Naive thymus-derived CD4-positive, alpha-beta T cell (primary cell): Measurements from ENCODE around the gene CDH4. TPM values are rescaled to one million over a fixed set of nuclear protein-coding genes. Genes with fewer than 3 reads are reported as not detected.

Experiments used
- ATAC-seq: fragments of 150-1000 bp; cut with Tn5 transposase; 2 replicates; pipeline ENCODE4 v1.10.0; 2021; ENCODE audit warnings: mild to moderate bottlenecking, moderate library complexity
- CTCF ChIA-PET: fragments of 350-600 bp; sonication (Branson Sonifier 250); formaldehyde crosslinking; loops from one replicate; lab custom pipeline; 2021; ENCODE audit warnings: antibody characterized with exemption; lab: Charles Lee
- POLR2A ChIA-PET: fragments of 350-600 bp; sonication (Branson Sonifier 250); formaldehyde crosslinking; loops from one replicate; lab custom pipeline; 2021; ENCODE audit warnings: antibody characterized with exemption, inconsistent platforms; lab: Charles Lee
- DNase-seq, 9 donors: peaks; one replicate each; pipeline versions ENCODE4 v3.0.0 to v3.0.0-alpha.2; 2020 to 2022; ENCODE audit warnings: mixed read lengths in 1 of 9
- H3K27ac ChIP-seq: one replicate; pipeline ENCODE4 v1.7.0; 2013; ENCODE audit warnings: mild to moderate bottlenecking, low read depth, low read length, moderate library complexity
- H3K27me3 ChIP-seq, 2 donors: one replicate each; pipeline ENCODE4 v1.7.0; 2013; ENCODE audit warnings: low read length in 2 of 2, mild to moderate bottlenecking in 2 of 2, moderate library complexity in 2 of 2; ENCODE audit not compliant: control insufficient read depth in 2 of 2, insufficient read depth in 2 of 2
- H3K36me3 ChIP-seq, 3 experiments: 1 replicate in 2 of 3; 2 replicates in 1 of 3; pipeline ENCODE4 v1.7.0; 2013; ENCODE audit warnings: low read length in 3 of 3, mild to moderate bottlenecking in 3 of 3, moderate library complexity in 1 of 3; ENCODE audit not compliant: insufficient read depth in 3 of 3, control insufficient read depth in 2 of 3
- H3K4me1 ChIP-seq, 2 donors: one replicate each; pipeline ENCODE4 v1.7.0; 2013; ENCODE audit warnings: low read length in 2 of 2, mild to moderate bottlenecking in 2 of 2, moderate library complexity in 1 of 2; ENCODE audit not compliant: control insufficient read depth in 2 of 2, insufficient read depth in 2 of 2
- H3K4me3 ChIP-seq: 2 replicates; pipeline ENCODE4 v1.7.0; 2013; ENCODE audit warnings: mild to moderate bottlenecking, low read length
- H3K9me3 ChIP-seq, 3 experiments: 1 replicate in 2 of 3; 2 replicates in 1 of 3; pipeline ENCODE4 v1.7.0; 2013; ENCODE audit warnings: low read length in 3 of 3; ENCODE audit not compliant: control insufficient read depth in 2 of 3
- H3K27ac Mint-ChIP-seq, 9 donors: one replicate each; pipeline ENCODE4 v1.8.0; 2020 to 2022; ENCODE audit warnings: mixed read lengths in 9 of 9, mild to moderate bottlenecking in 8 of 9, moderate library complexity in 5 of 9, inconsistent platforms in 2 of 9
- H3K27me3 Mint-ChIP-seq, 5 donors: one replicate each; pipeline ENCODE4 v1.8.0; 2021 to 2022; ENCODE audit warnings: mixed read lengths in 5 of 5, mild to moderate bottlenecking in 1 of 5
- H3K36me3 Mint-ChIP-seq, 5 donors: one replicate each; pipeline ENCODE4 v1.8.0; 2020 to 2022; ENCODE audit warnings: mixed read lengths in 5 of 5, mild to moderate bottlenecking in 3 of 5, inconsistent platforms in 1 of 5
- H3K4me1 Mint-ChIP-seq, 7 donors: one replicate each; pipeline ENCODE4 v1.8.0; 2020 to 2022; ENCODE audit warnings: mixed read lengths in 7 of 7, mild to moderate bottlenecking in 3 of 7, inconsistent platforms in 1 of 7
- H3K4me3 Mint-ChIP-seq, 10 donors: one replicate each; pipeline ENCODE4 v1.8.0; 2020 to 2022; ENCODE audit warnings: mild to moderate bottlenecking in 10 of 10, mixed read lengths in 10 of 10, moderate library complexity in 6 of 10, inconsistent platforms in 2 of 10
- H3K9me3 Mint-ChIP-seq, 11 donors: one replicate each; pipeline ENCODE4 v1.8.0; 2020 to 2022; ENCODE audit warnings: mixed read lengths in 11 of 11, mild to moderate bottlenecking in 4 of 11, inconsistent platforms in 1 of 11, moderate library complexity in 1 of 11
- intact Hi-C, 2 donors: fragments of 100-400 bp; cut with micrococcal nuclease; formaldehyde crosslinking; loops; one replicate each; pipeline ENCODE4 v1.15.1; 2023
- polyA plus RNA-seq, 2 donors: library from polyadenylated mRNA; unstranded; fragments of 300-500 nt; fragmentation: Illumina TruSeq; gene quantifications; one replicate each; pipeline ENCODE4 v1.2.3, GENCODE V29; 2021
- total RNA-seq, 6 experiments: library from RNA in 5 of 6; stranded (reverse) in 5 of 6; gene quantifications; 1 replicate in 5 of 6; 2 replicates in 1 of 6; pipeline ENCODE4 v1.2.3 and lab custom pipeline; 2021 to 2026

Gene CDH4
- total and polyA plus RNA-seq, 7 experiments from 2014 or later: 0.05 to 0.43 (median 0.14) TPM; not detected in 1

GRCh38 chr20:61814244-61814643 is 562.2 kb downstream of the CDH4 start:
- H3K27me3 ChIP-seq: no peaks in the 10 kb centered on the region
- ChIA-PET POLR2A (no interaction called here), CTCF (no interaction called here)
- no peaks in the 10 kb centered on the region for H3K9me3 ChIP-seq
- no peaks in the 10 kb centered on the region for H3K9me3 Mint-ChIP-seq
- intact Hi-C loops: no loop called here
- no peak for ATAC-seq
- no peak overlapping the region for H3K27ac Mint-ChIP-seq
- H3K36me3 ChIP-seq: no peaks in the 10 kb centered on the region
- H3K27ac ChIP-seq: no peak overlapping the region
- H3K4me1 ChIP-seq: no peaks in the 10 kb centered on the region
- H3K4me3 Mint-ChIP-seq: no peak overlapping the region
- H3K36me3 Mint-ChIP-seq: no peaks in the 10 kb centered on the region
- no peak overlapping the region for H3K4me3 ChIP-seq
- H3K27me3 Mint-ChIP-seq: peaks cover 0 to 3% (median 0%) of the 10 kb centered on the region in 5 donors
- H3K4me1 Mint-ChIP-seq: no peaks in the 10 kb centered on the region
- no peak for DNase-seq

GRCh38 chr20:61814726-61815125 is 562.7 kb downstream of the CDH4 start:
- Histone ChIP-seq H3K36me3 (no peaks in the 10 kb centered on the region), H3K9me3 (no peaks in the 10 kb centered on the region), H3K4me1 (no peaks in the 10 kb centered on the region), H3K4me3 (no peak overlapping the region), H3K27ac (no peak overlapping the region), H3K27me3 (no peaks in the 10 kb centered on the region)
- CTCF ChIA-PET: no interaction called here
- no peak overlapping the region for H3K4me3 Mint-ChIP-seq
- H3K36me3 Mint-ChIP-seq: no peaks in the 10 kb centered on the region
- no peak for DNase-seq
- no peak for ATAC-seq
- POLR2A ChIA-PET: no interaction called here
- H3K4me1 Mint-ChIP-seq: no peaks in the 10 kb centered on the region
- H3K9me3 Mint-ChIP-seq: no peaks in the 10 kb centered on the region
- H3K27ac Mint-ChIP-seq: no peak overlapping the region
- intact Hi-C loops: no loop called here
- H3K27me3 Mint-ChIP-seq: peaks cover 0 to 7% (median 0%) of the 10 kb centered on the region in 5 donors

- H3K27me3 ChIP-seq: no peaks in the 10 kb centered on the region
- ATAC-seq (no peak), DNase-seq (no peak)
- POLR2A ChIA-PET: no interaction called here
- H3K27me3 Mint-ChIP-seq: peaks cover 0 to 12% (median 0%) of the 10 kb centered on the region in 5 donors
- H3K4me1 Mint-ChIP-seq: no peaks in the 10 kb centered on the region
- H3K4me3 ChIP-seq: no peak overlapping the region
- H3K9me3 ChIP-seq: no peaks in the 10 kb centered on the region
- H3K36me3 ChIP-seq: no peaks in the 10 kb centered on the region
- CTCF ChIA-PET: no interaction called here
- H3K27ac Mint-ChIP-seq: no peak overlapping the region
- no peak overlapping the region for H3K4me3 Mint-ChIP-seq
- no peak overlapping the region for H3K27ac ChIP-seq
- no peaks in the 10 kb centered on the region for H3K4me1 ChIP-seq
- intact Hi-C loops: no loop called here
- H3K36me3 Mint-ChIP-seq: no peaks in the 10 kb centered on the region
- H3K9me3 Mint-ChIP-seq: no peaks in the 10 kb centered on the region
Observed at GRCh38 chr20:61815176-61815575, 563.1 kb downstream of the CDH4 start.

GRCh38 chr20:61815678-61816077 is 563.6 kb downstream of the CDH4 start:
- no peak for ATAC-seq
- Histone ChIP-seq H3K27ac (no peak overlapping the region), H3K9me3 (no peaks in the 10 kb centered on the region), H3K27me3 (no peaks in the 10 kb centered on the region), H3K4me3 (no peak overlapping the region), H3K4me1 (no peaks in the 10 kb centered on the region), H3K36me3 (no peaks in the 10 kb centered on the region)
- ChIA-PET CTCF (no interaction called here), POLR2A (no interaction called here)
- Mint-ChIP-seq H3K36me3 (no peaks in the 10 kb centered on the region), H3K27me3 (peaks cover 0 to 17% (median 0%) of the 10 kb centered on the region in 5 donors), H3K4me1 (no peaks in the 10 kb centered on the region), H3K4me3 (no peak overlapping the region), H3K9me3 (no peaks in the 10 kb centered on the region), H3K27ac (no peak overlapping the region)
- no peak for DNase-seq
- intact Hi-C loops: no loop called here

GRCh38 chr20:61816606-61817460 is 564.8 kb downstream of the CDH4 start:
- H3K36me3 ChIP-seq: no peaks in the 10 kb centered on the region
- H3K4me1 Mint-ChIP-seq: no peaks in the 10 kb centered on the region
- DNase-seq (no peak), ATAC-seq (no peak)
- ChIA-PET POLR2A (no interaction called here), CTCF (no interaction called here)
- intact Hi-C loops: no loop called here
- no peaks in the 10 kb centered on the region for H3K4me1 ChIP-seq
- H3K4me3 ChIP-seq: no peak overlapping the region
- peaks cover 0 to 18% (median 0%) of the 10 kb centered on the region in 5 donors for H3K27me3 Mint-ChIP-seq
- H3K9me3 Mint-ChIP-seq: peaks cover 0 to under 1% (median 0%) of the 10 kb centered on the region in 11 donors
- H3K27me3 ChIP-seq: no peaks in the 10 kb centered on the region
- no peak overlapping the region for H3K27ac Mint-ChIP-seq
- no peaks in the 10 kb centered on the region for H3K36me3 Mint-ChIP-seq
- H3K9me3 ChIP-seq: no peaks in the 10 kb centered on the region
- H3K4me3 Mint-ChIP-seq: no peak overlapping the region
- no peak overlapping the region for H3K27ac ChIP-seq

GRCh38 chr20:61817575-61817974 is 565.5 kb downstream of the CDH4 start:
- CTCF ChIA-PET: no interaction called here
- H3K9me3 Mint-ChIP-seq: peaks cover 0 to 6% (median 0%) of the 10 kb centered on the region in 11 donors
- no peaks in the 10 kb centered on the region for H3K9me3 ChIP-seq
- POLR2A ChIA-PET: no interaction called here
- intact Hi-C loops: no loop called here
- no peak overlapping the region for H3K4me3 ChIP-seq
- no peaks in the 10 kb centered on the region for H3K36me3 ChIP-seq
- H3K27ac Mint-ChIP-seq: no peak overlapping the region
- ATAC-seq (no peak), DNase-seq (no peak)
- no peaks in the 10 kb centered on the region for H3K4me1 ChIP-seq
- peaks cover 0 to 18% (median 0%) of the 10 kb centered on the region in 5 donors for H3K27me3 Mint-ChIP-seq
- no peaks in the 10 kb centered on the region for H3K27me3 ChIP-seq
- no peak overlapping the region for H3K27ac ChIP-seq
- H3K4me1 Mint-ChIP-seq: no peaks in the 10 kb centered on the region
- H3K4me3 Mint-ChIP-seq: no peak overlapping the region
- no peaks in the 10 kb centered on the region for H3K36me3 Mint-ChIP-seq
